PC-9 (cell line): ENCODE results near the gene KRT79. TPM values are rescaled to one million over a fixed set of nuclear protein-coding genes. Genes with fewer than 3 reads are reported as not detected.

Source experiments
- BruUV-seq: library from RNA; stranded (reverse); fragments of 400-500 nt; replicated peaks from 2 replicates; lab custom pipeline; 2021; lab: Mats Ljungman, UMichigan
- CTCF ChIA-PET: fragments of 300-600 bp; sonication (Branson Sonifier 250); formaldehyde crosslinking; loops from one replicate; lab custom pipeline; 2022; ENCODE audit warnings: antibody characterized with exemption; lab: Charles Lee
- POLR2A ChIA-PET: fragments of 300-600 bp; sonication (Branson Sonifier 250); formaldehyde crosslinking; loops from one replicate; lab custom pipeline; 2022; ENCODE audit warnings: antibody characterized with exemption; ENCODE audit not compliant: unreplicated experiment; lab: Charles Lee
- DNase-seq, 2 experiments: peaks; one replicate each; pipeline versions ENCODE4 v3.0.0 to v3.0.0-alpha.2; 2015 to 2022; ENCODE audit warnings: mixed read lengths in 1 of 2
- H2AFZ ChIP-seq: fragments of 200-600 bp; sonication (generic); 2 replicates; pipeline ENCODE4 v1.8.1; 2017; ENCODE audit warnings: antibody characterized with exemption
- H3F3A ChIP-seq: fragments of 200-600 bp; sonication (generic); 2 replicates; pipeline ENCODE4 v1.8.1; 2017; ENCODE audit warnings: antibody characterized with exemption, mild to moderate bottlenecking, low read depth; ENCODE audit not compliant: insufficient read depth
- H3K27ac ChIP-seq: fragments of 200-600 bp; sonication (generic); 2 replicates; pipeline ENCODE4 v1.6.1; 2016; ENCODE audit warnings: mixed run types
- H3K27me3 ChIP-seq: fragments of 200-600 bp; sonication (generic); 2 replicates; pipeline ENCODE4 v1.6.1; 2016; ENCODE audit warnings: low read depth, mixed run types; ENCODE audit not compliant: insufficient read depth
- H3K36me3 ChIP-seq: fragments of 200-600 bp; sonication (generic); 2 replicates; pipeline ENCODE4 v1.6.1; 2016; ENCODE audit warnings: low read depth, mixed run types
- H3K4me1 ChIP-seq: fragments of 200-600 bp; sonication (generic); replicated peaks from 2 replicates; pipeline ENCODE4 v1.6.1; 2016; ENCODE audit warnings: mixed run types; ENCODE audit not compliant: insufficient read depth
- H3K4me2 ChIP-seq: fragments of 200-600 bp; sonication (generic); 2 replicates; pipeline ENCODE4 v1.6.1; 2017; ENCODE audit warnings: mixed run types
- H3K4me3 ChIP-seq: fragments of 200-600 bp; sonication (generic); 2 replicates; pipeline ENCODE4 v1.6.1; 2016; ENCODE audit warnings: mixed run types
- H3K79me2 ChIP-seq: fragments of 200-600 bp; sonication (generic); 2 replicates; pipeline ENCODE4 v1.6.1; 2017; ENCODE audit warnings: low read depth, mixed run types
- H3K9me2 ChIP-seq: fragments of 200-600 bp; sonication (generic); 2 replicates; pipeline ENCODE4 v1.8.1; 2017; ENCODE audit warnings: mild to moderate bottlenecking; ENCODE audit not compliant: insufficient read depth
- H3K9me3 ChIP-seq: fragments of 200-600 bp; sonication (generic); 2 replicates; pipeline ENCODE4 v1.8.1; 2016; ENCODE audit warnings: low read depth; ENCODE audit not compliant: insufficient read depth
- H4K20me1 ChIP-seq: fragments of 200-600 bp; sonication (generic); 2 replicates; pipeline ENCODE4 v1.8.1; 2017; ENCODE audit not compliant: insufficient read depth
- CTCF ChIP-seq: fragments of 200-600 bp; sonication (generic); conservative IDR thresholded peaks from 2 replicates; pipeline ENCODE4 v1.6.1; 2017; ENCODE audit warnings: mixed run types, antibody characterized with exemption, mild to moderate bottlenecking, moderate library complexity
- EZH2 ChIP-seq: fragments of 200-600 bp; sonication (generic); IDR thresholded peaks from 2 replicates; pipeline ENCODE4 v1.8.0; 2017; ENCODE audit warnings: antibody characterized with exemption, low read depth
- intact Hi-C: fragments of 100-400 bp; cut with micrococcal nuclease; formaldehyde crosslinking; loops from one replicate; pipeline ENCODE4 v1.10.0; 2022; ENCODE audit not compliant: unreplicated experiment
- total RNA-seq: library from RNA; stranded (reverse); gene quantifications from 2 replicates; pipeline ENCODE4 v1.2.3, GENCODE V29; 2021

The KRT79 gene
- total RNA-seq, 1 experiment from 2014 or later: 0.28 TPM

DNA sequence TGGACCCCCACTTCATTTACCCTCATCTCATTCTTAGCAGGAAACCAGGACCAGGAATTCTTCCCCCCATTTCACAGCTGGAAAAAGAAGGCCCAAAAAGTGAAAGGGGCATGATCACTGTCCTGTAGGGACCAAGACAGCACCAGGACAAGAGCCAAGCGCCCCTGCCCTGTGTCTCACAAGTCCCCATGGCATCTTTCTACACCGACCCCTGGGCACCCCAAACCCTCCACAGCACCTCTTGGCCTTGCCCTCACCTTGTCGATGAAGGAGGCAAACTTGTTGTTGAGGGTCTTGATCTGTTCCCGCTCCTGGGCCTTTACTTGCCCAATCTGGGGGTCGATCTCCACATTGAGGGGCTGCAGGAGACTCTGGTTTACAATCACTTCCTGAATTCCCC is 57.7 kb downstream of the KRT79 start:
- CTCF ChIA-PET: no interaction called here
- no TSS peak for BruUV-seq

GRCh38 chr12:52774629-52775250 is 59.4 kb downstream of the KRT79 start:
- DNase-seq: no peak
- no TSS peak for BruUV-seq

More for the DNA sequence above, 57.7 kb downstream of the KRT79 start:
- Histone ChIP-seq H3K27ac (no peak overlapping the region), H3K36me3 (no peaks in the 10 kb centered on the region), H3K79me2 (no peaks in the 10 kb centered on the region), H3F3A (no peaks in the 10 kb centered on the region), H3K9me2 (no peaks in the 10 kb centered on the region), H3K4me3 (no peak overlapping the region), H3K9me3 (no peaks in the 10 kb centered on the region), H3K4me2 (no peak overlapping the region), H4K20me1 (no peaks in the 10 kb centered on the region), H3K27me3 (no peaks in the 10 kb centered on the region; the same call in 1 of the 2 replicates), H3K4me1 (no peaks in the 10 kb centered on the region), H2AFZ (no peak overlapping the region)
- TF ChIP-seq EZH2: no peak
- TF ChIP-seq CTCF: no peak
- no peak for DNase-seq
- POLR2A ChIA-PET: interaction anchor here (0.6 kb wide), 1 partner anchor 1112 kb away, joined by 5 read pairs; no protein-coding TSS in a partner anchor
- intact Hi-C loops: no loop called here

GRCh38 chr12:52772772-52773171 is 61.3 kb downstream of the KRT79 start:
- 0 out of 2 replicates have a peak, but pooled peaks cover 5% of the 10 kb centered on the region for H3K4me1 ChIP-seq
- no peak overlapping the region for H3K27ac ChIP-seq
- no peak for TF ChIP-seq CTCF
- no peak for TF ChIP-seq EZH2
- DNase-seq: no peak
- no peaks in the 10 kb centered on the region for H3F3A ChIP-seq
- no peaks in the 10 kb centered on the region for H3K9me2 ChIP-seq
- POLR2A ChIA-PET: no interaction called here
- BruUV-seq: no TSS peak
- no peak overlapping the region for H2AFZ ChIP-seq
- intact Hi-C loops: no loop called here
- H4K20me1 ChIP-seq: no peaks in the 10 kb centered on the region
- H3K36me3 ChIP-seq: no peaks in the 10 kb centered on the region
- no peak overlapping the region for H3K4me3 ChIP-seq
- no peaks in the 10 kb centered on the region; the same call in 1 of the 2 replicates for H3K9me3 ChIP-seq
- no peak overlapping the region for H3K4me2 ChIP-seq
- CTCF ChIA-PET: interaction anchor here (0.6 kb wide), 1 partner anchor 92 kb away, joined by 5 read pairs; no protein-coding TSS in a partner anchor
- H3K27me3 ChIP-seq: no peaks in the 10 kb centered on the region
- H3K79me2 ChIP-seq: no peaks in the 10 kb centered on the region

More at GRCh38 chr12:52774629-52775250, 59.4 kb downstream of the KRT79 start:
- Histone ChIP-seq H3K9me3 (no peaks in the 10 kb centered on the region; the same call in 1 of the 2 replicates), H3K27ac (no peak overlapping the region), H3K4me2 (no peak overlapping the region), H3K36me3 (no peaks in the 10 kb centered on the region), H2AFZ (no peak overlapping the region), H3F3A (no peaks in the 10 kb centered on the region), H3K27me3 (no peaks in the 10 kb centered on the region), H3K4me3 (no peak overlapping the region), H3K4me1 (no peaks in the 10 kb centered on the region), H3K79me2 (no peaks in the 10 kb centered on the region), H4K20me1 (no peaks in the 10 kb centered on the region), H3K9me2 (no peaks in the 10 kb centered on the region)
- ChIA-PET CTCF (no interaction called here), POLR2A (no interaction called here)
- TF ChIP-seq EZH2 (no peak), CTCF (no peak)
- intact Hi-C loops: no loop called here
